H1 (cell line): ENCODE measurements around the gene ZCCHC10. TPM values are rescaled to one million over a fixed set of nuclear protein-coding genes. Genes with fewer than 3 reads are reported as not detected.

Source experiments
- CTCF ChIA-PET: fragments of 300-600 bp; sonication (Branson Sonifier 250); formaldehyde crosslinking; loops from one replicate; lab custom pipeline; 2021; ENCODE audit not compliant: partially characterized antibody; lab: Charles Lee
- POLR2A ChIA-PET: fragments of 300-600 bp; sonication (Branson Sonifier 250); formaldehyde crosslinking; loops from one replicate; lab custom pipeline; 2021; ENCODE audit warnings: inconsistent platforms; ENCODE audit not compliant: partially characterized antibody; lab: Charles Lee
- DNase-seq, 2 experiments: peaks; one replicate each; pipeline versions ENCODE4 v3.0.0 to v3.0.0-alpha.2; 2010 to 2022; ENCODE audit warnings: low spot score in 2 of 2, low read depth in 1 of 2, mixed read lengths in 1 of 2
- FAIRE-seq: peaks from 2 replicates; lab custom pipeline; 2011; peaks lifted over from hg19 to GRCh38; lab: Jason Lieb, UNC
- H2AFZ ChIP-seq: 2 replicates; pipeline ENCODE4 v1.8.1; 2012; ENCODE audit warnings: low read length, inconsistent platforms
- H2AK5ac ChIP-seq: 2 replicates; pipeline ENCODE4 v1.6.1; 2013; ENCODE audit warnings: low read depth, low read length
- H2BK120ac ChIP-seq: replicated peaks from 2 replicates; pipeline ENCODE3; 2013; ENCODE audit warnings: low read depth, low read length, inconsistent platforms
- H2BK12ac ChIP-seq: 2 replicates; pipeline ENCODE4 v1.6.1; 2013; ENCODE audit warnings: low read depth, low read length
- H2BK15ac ChIP-seq: 2 replicates; pipeline ENCODE4 v1.6.1; 2013; ENCODE audit warnings: low read length
- H2BK20ac ChIP-seq: 2 replicates; pipeline ENCODE4 v1.6.1; 2013; ENCODE audit warnings: low read length
- H2BK5ac ChIP-seq: 2 replicates; pipeline ENCODE4 v1.6.1; 2013; ENCODE audit warnings: low read depth, low read length
- H3K14ac ChIP-seq: 2 replicates; pipeline ENCODE4 v1.6.1; 2013; ENCODE audit warnings: inconsistent platforms; ENCODE audit not compliant: insufficient read length
- H3K18ac ChIP-seq: 2 replicates; pipeline ENCODE4 v1.6.1; 2013; ENCODE audit warnings: low read length; ENCODE audit errors: extremely low read depth
- H3K23ac ChIP-seq: 2 replicates; pipeline ENCODE4 v1.6.1; 2013; ENCODE audit warnings: inconsistent platforms; ENCODE audit not compliant: insufficient read length
- H3K23me2 ChIP-seq: 2 replicates; pipeline ENCODE4 v1.6.1; 2013; ENCODE audit warnings: low read depth, low read length
- H3K27ac ChIP-seq: 2 replicates; pipeline ENCODE4 v1.6.1; 2011; ENCODE audit warnings: low read depth, low read length, inconsistent platforms
- H3K27me3 ChIP-seq, 4 experiments: replicated peaks in 1 of 4; 1 replicate in 1 of 4; 2 replicates in 3 of 4; pipeline versions ENCODE4 v1.6.1 to v1.8.1; 2011 to 2013; ENCODE audit warnings: low read length in 3 of 4, mild to moderate bottlenecking in 3 of 4, inconsistent platforms in 2 of 4, mixed read lengths in 2 of 4, moderate library complexity in 1 of 4; ENCODE audit not compliant: control insufficient read depth in 3 of 4, insufficient read depth in 3 of 4; ENCODE audit errors: extremely low read depth in 1 of 4
- H3K36me3 ChIP-seq, 4 experiments: 2 replicates each; pipeline versions ENCODE4 v1.6.1 to v1.8.1; 2011 to 2013; ENCODE audit warnings: mild to moderate bottlenecking in 4 of 4, low read length in 3 of 4, moderate library complexity in 2 of 4, control low read depth in 1 of 4, inconsistent platforms in 1 of 4; ENCODE audit not compliant: insufficient read depth in 4 of 4, control insufficient read depth in 2 of 4
- H3K4ac ChIP-seq: replicated peaks from 2 replicates; pipeline ENCODE3; 2013; ENCODE audit warnings: low read length, low read depth, mixed read lengths, inconsistent platforms; ENCODE audit not compliant: insufficient read length
- H3K4me1 ChIP-seq, 4 experiments: replicated peaks in 1 of 4; 1 replicate in 1 of 4; 2 replicates in 3 of 4; pipeline versions ENCODE4 v1.6.1 to v1.8.1; 2011 to 2013; ENCODE audit warnings: low read length in 3 of 4, inconsistent platforms in 2 of 4, mixed read lengths in 1 of 4; ENCODE audit not compliant: insufficient read depth in 4 of 4, control insufficient read depth in 3 of 4
- H3K4me2 ChIP-seq, 2 experiments: 2 replicates each; pipeline versions ENCODE4 v1.6.1 to v1.8.1; 2011 to 2013; ENCODE audit warnings: low read depth in 2 of 2, low read length in 2 of 2, control low read depth in 1 of 2, inconsistent platforms in 1 of 2, mild to moderate bottlenecking in 1 of 2; ENCODE audit not compliant: insufficient read depth in 1 of 2
- H3K4me3 ChIP-seq, 4 experiments: fragments of 200-600, 300-600 bp in 1 of 4; sonication (generic), shearing (Covaris generic), sonication (Bioruptor Twin) in 1 of 4; 2 replicates each; pipeline versions ENCODE4 v1.5.1 to v1.8.1; 2011 to 2016; ENCODE audit warnings: low read length in 4 of 4, low read depth in 3 of 4, control low read depth in 2 of 4, inconsistent platforms in 2 of 4, mild to moderate bottlenecking in 2 of 4, mixed read lengths in 1 of 4, moderate library complexity in 1 of 4; ENCODE audit not compliant: insufficient read depth in 2 of 4; ENCODE audit errors: extremely low read depth in 1 of 4
- H3K56ac ChIP-seq: replicated peaks from 2 replicates; pipeline ENCODE3; 2013; ENCODE audit warnings: low read depth, mild to moderate bottlenecking, mixed read lengths, low read length, inconsistent platforms; ENCODE audit not compliant: insufficient read length
- H3K79me1 ChIP-seq: 2 replicates; pipeline ENCODE4 v1.6.1; 2013; ENCODE audit warnings: low read depth, low read length, control low read depth
- H3K79me2 ChIP-seq, 2 experiments: 2 replicates each; pipeline versions ENCODE4 v1.6.1 to v1.8.1; 2012 to 2013; ENCODE audit warnings: low read length in 2 of 2, mild to moderate bottlenecking in 2 of 2, inconsistent platforms in 1 of 2; ENCODE audit not compliant: insufficient read depth in 2 of 2, control insufficient read depth in 1 of 2
- H3K9ac ChIP-seq, 4 experiments: replicated peaks in 1 of 4; 1 replicate in 1 of 4; 2 replicates in 3 of 4; pipeline versions ENCODE4 v1.6.1 to v1.8.1; 2011 to 2013; ENCODE audit warnings: low read depth in 3 of 4, low read length in 3 of 4, control low read depth in 2 of 4, mild to moderate bottlenecking in 2 of 4, moderate library complexity in 2 of 4, inconsistent platforms in 1 of 4; ENCODE audit errors: extremely low read depth in 1 of 4
- H3K9me3 ChIP-seq, 2 experiments: 2 replicates each; pipeline versions ENCODE4 v1.6.1 to v1.8.1; 2012 to 2013; ENCODE audit warnings: mild to moderate bottlenecking in 2 of 2, moderate library complexity in 2 of 2, control low read depth in 1 of 2, inconsistent platforms in 1 of 2, low read depth in 1 of 2, low read length in 1 of 2, mixed read lengths in 1 of 2; ENCODE audit not compliant: insufficient read depth in 2 of 2
- H4K20me1 ChIP-seq, 2 experiments: replicated peaks in 1 of 2; 2 replicates each; pipeline versions ENCODE3 to v1.8.1; 2011 to 2013; ENCODE audit warnings: inconsistent platforms in 2 of 2, low read length in 2 of 2, mild to moderate bottlenecking in 1 of 2; ENCODE audit not compliant: insufficient read depth in 2 of 2, control insufficient read depth in 1 of 2
- H4K5ac ChIP-seq: 2 replicates; pipeline ENCODE4 v1.6.1; 2013; ENCODE audit warnings: low read length, low read depth, mixed read lengths, inconsistent platforms; ENCODE audit not compliant: insufficient read length
- H4K8ac ChIP-seq: 2 replicates; pipeline ENCODE4 v1.8.0; 2013; ENCODE audit warnings: mild to moderate bottlenecking, moderate library complexity, low read length, inconsistent platforms; ENCODE audit not compliant: insufficient read depth; ENCODE audit errors: extremely low read depth
- H4K91ac ChIP-seq: replicated peaks from 2 replicates; pipeline ENCODE3; 2013; ENCODE audit warnings: low read length, mixed read lengths, inconsistent platforms; ENCODE audit not compliant: insufficient read length
- EZH2 ChIP-seq: fragments of 200-600 bp; sonication (generic); IDR thresholded peaks from 2 replicates; pipeline ENCODE4 v1.7.1; 2012; ENCODE audit warnings: low read depth, mild to moderate bottlenecking, moderate library complexity, low read length, inconsistent platforms; ENCODE audit not compliant: severe bottlenecking
- HDAC6 ChIP-seq: IDR thresholded peaks from one replicate; pipeline ENCODE4 v1.7.1; 2012; ENCODE audit warnings: low read depth, mild to moderate bottlenecking, inconsistent platforms, low read length, moderate library complexity
- RFX5 ChIP-seq: IDR thresholded peaks from 2 replicates; pipeline ENCODE4 v1.6.1; 2011; ENCODE audit warnings: low read depth, low read length, improper control_type of control experiment, borderline replicate concordance
- SIN3A ChIP-seq, 2 experiments: IDR thresholded peaks in 1 of 2; conservative IDR thresholded peaks in 1 of 2; 2 replicates each; pipeline ENCODE4 v1.6.1; 2011 to 2012; ENCODE audit warnings: low read length in 2 of 2, improper control_type of control experiment in 1 of 2, low read depth in 1 of 2, mild to moderate bottlenecking in 1 of 2
- SRF ChIP-seq: IDR thresholded peaks from 2 replicates; pipeline ENCODE4 v1.6.1; 2011; ENCODE audit warnings: mild to moderate bottlenecking, low read depth, low read length, moderate library complexity
- TCF12 ChIP-seq: IDR thresholded peaks from 2 replicates; pipeline ENCODE4 v1.6.1; 2011; ENCODE audit warnings: low read depth, mild to moderate bottlenecking, low read length
- WGBS, 2 experiments: shearing (Covaris generic) in 1 of 2; methylation state at CpG; one replicate each; pipeline versions ENCODE4 v1.1.6 to v1.1.7; 2013 to 2015; ENCODE audit warnings: low lambda C conversion rate in 2 of 2, mixed read lengths in 2 of 2, inconsistent platforms in 1 of 2, low coverage in 1 of 2, missing lambda C conversion rate in 1 of 2; ENCODE audit not compliant: insufficient replicate concordance in 2 of 2, insufficient coverage in 1 of 2, insufficient read length in 1 of 2; ENCODE audit errors: extremely low coverage in 1 of 2, missing lambda C conversion rate in 1 of 2; 5-methylcytosine and 5-hydroxymethylcytosine counted together
- polyA plus RNA-seq, 7 experiments: library from polyadenylated mRNA; depleted of rRNA in 3 of 7; stranded (reverse) in 5 of 7; unstranded in 2 of 7; fragments of >200 nt in 5 of 7; fragments of 200-250 nt in 2 of 7; gene quantifications; 1 replicate in 5 of 7; 2 replicates in 1 of 7; 4 replicates in 1 of 7; pipeline versions ENCODE4 v1.2.1 to v1.2.3, GENCODE V29; 2011 to 2013; ENCODE audit warnings: missing spikeins in 2 of 7, mixed read lengths in 2 of 7
- total RNA-seq: library from RNA; stranded (reverse); fragmentation: NEBNext Ultra II Directional; extraction: Animal tissue kit (Norgen Biotek cat#: 25700); gene quantifications from 2 replicates; pipeline ENCODE4 v1.2.1, GENCODE V29; 2021

The ZCCHC10 gene
- total and polyA plus RNA-seq, 2 of the 8 experiments (the other 6 are each of a cell fraction or from before 2014, with no cell fraction given), result 22.4 to 32.9 TPM

DNA sequence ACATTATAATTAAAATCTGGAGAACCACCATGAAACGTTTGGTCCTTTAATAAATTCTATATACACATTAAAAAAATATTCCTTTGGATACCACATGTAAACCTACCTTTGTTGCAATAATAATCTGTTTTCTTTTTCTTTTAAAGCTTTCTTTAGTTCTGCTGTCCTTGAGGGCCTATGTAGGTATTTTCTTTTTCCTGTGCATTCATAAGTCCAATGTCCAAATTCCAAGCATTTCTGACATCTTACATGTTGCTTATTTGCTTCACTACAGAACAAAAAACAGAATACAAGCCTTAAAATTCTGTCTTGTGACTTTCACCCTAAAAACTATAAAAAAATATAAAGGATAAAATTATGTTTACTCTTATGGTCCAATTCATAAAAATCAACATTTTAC is 19.7 kb downstream of the ZCCHC10 start:
- CTCF ChIA-PET, result interaction anchor here (0.6 kb wide), 1 partner anchor 1033 kb away, joined by 3 read pairs; no protein-coding TSS in a partner anchor
- Histone ChIP-seq H3K36me3 (peaks cover 0 to 3% (median 1%) of the 10 kb centered on the region in 4 experiments; a peak in 4 of 8 replicates), H3K14ac (no peak overlapping the region), H2AFZ (no peak overlapping the region), H3K9ac (no peak overlapping the region), H4K91ac (no peak overlapping the region), H2BK120ac (no peak overlapping the region), H4K20me1 (no peaks in the 10 kb centered on the region), H2BK15ac (no peak overlapping the region), H4K5ac (no peak overlapping the region), H3K27ac (no peak overlapping the region), H2BK12ac (no peak overlapping the region), H3K9me3 (no peaks in the 10 kb centered on the region), H2BK20ac (no peak overlapping the region), H3K56ac (no peak overlapping the region), H3K18ac (no peak overlapping the region), H2BK5ac (no peak overlapping the region), H3K4ac (no peak overlapping the region), H3K4me2 (no peak overlapping the region), H3K27me3 (no peaks in the 10 kb centered on the region), H4K8ac (no peak overlapping the region), H3K79me2 (no peaks in the 10 kb centered on the region), H2AK5ac (no peak overlapping the region), H3K23me2 (no peaks in the 10 kb centered on the region), H3K4me1 (no peaks in the 10 kb centered on the region), H3K23ac (no peak overlapping the region), H3K79me1 (no peaks in the 10 kb centered on the region), H3K4me3 (no peak overlapping the region)
- POLR2A ChIA-PET, result interaction anchor here (0.8 kb wide), 1 partner anchor 45 kb away, joined by 3 read pairs; the partner anchor contains the start of gene HSPA4
- 59% methylated on average over 1 of the region's 1 CpG; no CpG with 5 or more reads in 1 of the 2 experiments for WGBS, 2 experiments
- no peak for FAIRE-seq
- TF ChIP-seq EZH2 (no peak), RFX5 (no peak), HDAC6 (no peak), SIN3A (conservative IDR thresholded peaks at IDR 0.05 in 1 of 2, IDR thresholded peaks at IDR 0.05 in 1 of 2; ENCODE audit: low read depth in 1 of 2, low read length in 2 of 2) (no peak), TCF12 (no peak), SRF (no peak)
- no peak for DNase-seq
